GM18526 (cell line): ENCODE results near the gene EHBP1.

Source experiments
- POLR2A ChIP-seq: IDR thresholded peaks from 3 replicates; pipeline ENCODE4 v1.6.1; 2011; ENCODE audit not compliant: insufficient read length; ENCODE audit errors: extremely low read depth

The EHBP1 gene

DNA sequence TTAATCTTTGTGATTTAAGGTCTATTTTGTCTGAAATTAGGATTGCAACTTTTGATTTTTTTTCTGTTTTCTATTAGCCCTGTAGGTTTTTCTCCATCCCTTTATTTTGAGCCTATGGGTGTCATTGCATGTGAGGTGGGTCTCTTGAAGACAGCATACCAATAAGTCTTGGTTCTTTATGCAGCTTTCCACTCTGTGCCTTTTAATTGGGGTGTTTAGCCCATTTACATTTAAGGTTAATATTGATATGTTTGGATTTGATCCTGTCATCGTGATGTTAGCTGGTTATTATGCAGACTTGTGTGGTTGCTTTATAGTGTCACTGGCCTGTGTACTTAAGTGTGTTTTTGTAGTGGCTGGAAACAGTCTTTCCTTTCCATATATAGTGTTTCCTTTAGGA lies 17.7 kb downstream of the EHBP1 start:
- no peak for TF ChIP-seq POLR2A

- TF ChIP-seq POLR2A, result no peak
Observed at GRCh38 chr2:62724106-62724505, 18.6 kb downstream of the EHBP1 start.

- no peak for TF ChIP-seq POLR2A
Observed at GRCh38 chr2:62724886-62725711, 19.6 kb downstream of the EHBP1 start.

DNA sequence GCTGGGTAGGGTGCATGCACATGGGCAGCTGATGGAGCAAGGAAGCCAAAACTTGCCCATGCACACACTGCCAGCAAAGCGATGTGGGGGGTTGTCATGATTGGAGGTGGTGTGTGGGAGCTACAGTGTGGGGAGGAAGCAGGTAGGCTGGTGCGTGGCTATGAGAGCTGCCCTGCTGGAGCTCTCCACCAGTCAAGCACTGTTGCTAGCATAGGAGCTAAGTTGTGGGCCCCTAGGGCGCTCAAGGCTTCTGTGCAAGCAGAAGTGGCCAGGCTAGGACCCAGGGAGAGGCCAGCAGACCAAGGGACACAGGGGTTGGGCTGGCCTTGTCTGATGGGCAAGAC lies 20.2 kb downstream of the EHBP1 start:
- TF ChIP-seq POLR2A, result no peak

GRCh38 chr2:62727259-62727867 lies 21.9 kb downstream of the EHBP1 start:
- no peak for TF ChIP-seq POLR2A

DNA sequence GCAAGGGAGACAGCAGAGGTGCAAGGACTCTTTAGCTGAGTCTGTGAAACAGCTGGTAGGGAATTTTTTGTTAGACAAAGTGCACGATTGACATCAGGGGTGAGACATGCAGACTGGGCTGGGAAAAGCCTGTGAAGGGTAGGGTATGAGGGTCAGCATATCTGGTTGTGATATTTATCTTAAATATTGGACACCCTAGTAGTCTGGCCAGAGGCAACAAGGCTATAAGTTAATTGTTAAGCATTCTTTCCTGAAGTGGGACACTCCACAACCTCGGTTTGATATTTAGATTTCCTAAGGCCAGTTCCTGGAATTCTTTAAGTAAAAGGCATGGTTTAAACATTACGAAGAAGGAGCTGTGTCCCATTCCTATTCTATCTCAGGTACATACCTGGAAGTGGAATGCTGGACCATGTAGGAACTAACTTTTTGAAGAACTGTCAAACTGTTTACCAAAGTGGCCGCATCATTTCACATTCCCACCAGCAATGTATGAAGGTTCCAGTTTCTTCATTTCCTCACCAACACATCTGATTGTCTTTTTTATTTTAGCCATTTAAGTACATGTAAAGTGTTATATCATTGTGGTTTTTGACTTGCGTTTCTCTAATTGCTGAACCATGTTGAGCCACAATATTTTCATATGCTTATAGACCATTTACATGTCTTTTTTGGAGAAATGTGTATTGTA lies 22.5 kb downstream of the EHBP1 start:
- TF ChIP-seq POLR2A, result no peak

DNA sequence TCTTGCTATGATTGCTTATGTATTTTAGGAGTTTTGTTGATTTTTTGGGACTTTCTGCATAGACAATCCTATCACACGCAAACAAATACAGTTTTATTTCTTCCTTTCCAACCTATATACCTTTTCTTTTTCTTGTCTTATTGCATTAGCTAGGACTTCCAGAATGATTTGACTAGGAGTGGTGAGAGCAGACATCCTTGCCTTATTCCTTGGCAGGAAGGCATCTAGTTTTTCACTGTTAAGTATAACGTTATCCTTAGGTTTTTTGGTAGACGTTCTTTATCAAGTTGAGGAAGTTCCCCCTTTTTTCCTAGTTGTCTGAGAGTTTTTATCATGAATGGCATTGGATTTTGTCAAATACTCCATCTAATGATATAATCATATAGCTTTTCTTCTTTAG lies 25.8 kb downstream of the EHBP1 start:
- TF ChIP-seq POLR2A, result no peak

DNA sequence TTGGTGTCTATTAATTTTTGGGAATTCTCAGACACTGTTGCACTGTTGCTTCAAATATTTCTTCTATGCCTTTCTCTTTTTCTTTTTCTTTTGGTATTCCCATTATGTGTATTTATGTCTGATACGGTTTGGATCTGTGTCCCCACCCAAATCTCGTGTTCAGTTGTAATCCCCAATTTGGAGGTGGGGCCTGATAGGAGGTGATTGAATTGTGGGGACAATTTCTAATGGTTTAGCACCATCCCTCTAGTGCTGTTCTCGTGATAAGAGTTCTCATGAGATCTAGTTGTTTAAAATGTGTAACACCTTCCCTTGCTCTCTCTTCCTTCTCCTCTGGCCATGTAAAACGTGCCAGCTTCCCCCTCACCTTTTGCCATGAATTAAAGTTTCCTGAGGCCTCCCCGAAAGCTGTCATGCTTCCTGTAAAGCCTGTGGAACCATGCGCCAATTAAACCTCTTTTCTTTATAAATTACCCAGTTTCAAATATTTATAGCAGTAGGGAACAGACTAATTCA lies 26.8 kb downstream of the EHBP1 start:
- no peak for TF ChIP-seq POLR2A

DNA sequence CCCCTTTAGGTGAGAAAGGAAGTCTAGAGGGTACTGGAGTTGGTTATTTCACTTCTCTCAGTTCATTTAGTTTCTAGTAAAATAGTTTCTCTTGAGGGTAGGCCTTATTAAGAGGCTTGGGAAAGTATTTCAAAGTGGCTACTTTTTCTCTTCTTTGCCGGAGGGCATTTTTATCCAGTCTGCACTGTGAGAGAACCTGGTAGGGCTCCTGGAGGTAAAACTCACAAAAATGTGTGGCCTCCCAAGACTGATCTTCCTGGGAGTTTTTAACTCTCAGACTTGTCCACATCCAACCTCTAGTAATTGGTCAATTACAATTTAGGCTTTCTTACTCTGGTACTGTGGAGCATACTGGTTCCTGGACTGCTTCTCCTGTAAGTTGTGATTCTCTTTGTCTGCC lies 28.0 kb downstream of the EHBP1 start:
- no peak for TF ChIP-seq POLR2A

GRCh38 chr2:62736899-62737559 lies 31.5 kb downstream of the EHBP1 start:
- TF ChIP-seq POLR2A, result no peak

DNA sequence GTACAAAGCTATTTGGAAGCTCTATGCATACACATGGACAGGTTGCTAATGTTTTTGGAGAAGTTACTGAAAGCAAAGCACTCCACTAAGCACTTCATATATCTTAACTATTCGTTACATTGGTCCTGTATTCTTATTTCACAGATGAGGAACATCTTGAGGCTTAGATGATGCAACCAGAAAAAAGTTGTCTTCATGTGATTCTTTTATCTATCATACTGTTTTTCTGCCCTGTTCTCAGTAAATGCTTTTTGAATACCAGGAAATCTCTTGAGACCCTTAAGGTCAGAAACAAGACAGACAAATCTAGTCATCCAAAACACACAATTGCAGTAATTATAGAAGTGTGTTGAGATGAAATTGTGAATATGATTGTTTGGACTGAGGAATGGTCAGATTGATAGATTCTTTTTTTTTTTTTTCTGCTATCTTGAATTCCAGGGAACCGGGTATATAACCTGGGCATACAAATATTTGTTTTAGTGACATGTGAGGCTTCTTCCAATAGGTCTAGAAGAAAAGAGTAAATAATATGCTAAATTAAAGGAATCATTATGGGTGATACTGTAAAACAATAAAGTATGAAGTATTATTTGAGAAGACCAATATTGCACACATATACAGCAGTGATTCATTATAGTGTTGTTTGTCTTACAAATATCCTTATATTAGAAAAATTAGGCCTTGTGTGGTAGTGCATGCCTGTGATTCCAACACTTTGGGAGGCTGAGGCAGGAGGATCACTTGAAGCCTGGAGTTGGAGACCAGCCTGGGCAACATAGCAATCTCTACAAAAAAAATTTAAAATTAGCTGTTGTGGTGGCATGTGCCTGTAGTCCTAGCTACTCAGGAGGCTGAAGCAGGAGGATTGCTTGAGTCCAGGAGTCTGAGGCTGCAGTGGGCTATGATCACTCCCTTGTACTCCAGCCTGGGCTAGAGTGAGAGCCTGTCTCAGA lies 33.7 kb downstream of the EHBP1 start:
- no peak for TF ChIP-seq POLR2A

DNA sequence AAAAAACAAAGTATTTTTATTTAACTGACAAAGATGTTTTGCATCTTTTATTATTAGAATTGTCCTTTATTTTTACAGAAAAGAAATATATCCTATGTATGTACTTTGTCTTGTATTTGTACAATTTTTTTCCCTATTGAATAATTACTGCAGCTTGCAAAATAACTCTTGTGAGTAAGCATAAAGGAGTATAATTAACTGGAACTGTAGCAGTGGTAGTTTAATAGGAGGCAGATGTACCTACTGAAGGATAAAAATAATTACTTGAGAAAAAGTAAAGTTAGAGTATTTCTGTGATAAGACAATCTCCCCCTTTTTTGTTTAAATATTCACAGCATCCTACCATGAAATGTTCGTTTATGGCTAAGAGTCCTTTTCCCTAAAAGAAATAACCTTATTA lies 34.7 kb downstream of the EHBP1 start:
- no peak for TF ChIP-seq POLR2A

GRCh38 chr2:62741127-62741526 lies 35.6 kb downstream of the EHBP1 start:
- no peak for TF ChIP-seq POLR2A

DNA sequence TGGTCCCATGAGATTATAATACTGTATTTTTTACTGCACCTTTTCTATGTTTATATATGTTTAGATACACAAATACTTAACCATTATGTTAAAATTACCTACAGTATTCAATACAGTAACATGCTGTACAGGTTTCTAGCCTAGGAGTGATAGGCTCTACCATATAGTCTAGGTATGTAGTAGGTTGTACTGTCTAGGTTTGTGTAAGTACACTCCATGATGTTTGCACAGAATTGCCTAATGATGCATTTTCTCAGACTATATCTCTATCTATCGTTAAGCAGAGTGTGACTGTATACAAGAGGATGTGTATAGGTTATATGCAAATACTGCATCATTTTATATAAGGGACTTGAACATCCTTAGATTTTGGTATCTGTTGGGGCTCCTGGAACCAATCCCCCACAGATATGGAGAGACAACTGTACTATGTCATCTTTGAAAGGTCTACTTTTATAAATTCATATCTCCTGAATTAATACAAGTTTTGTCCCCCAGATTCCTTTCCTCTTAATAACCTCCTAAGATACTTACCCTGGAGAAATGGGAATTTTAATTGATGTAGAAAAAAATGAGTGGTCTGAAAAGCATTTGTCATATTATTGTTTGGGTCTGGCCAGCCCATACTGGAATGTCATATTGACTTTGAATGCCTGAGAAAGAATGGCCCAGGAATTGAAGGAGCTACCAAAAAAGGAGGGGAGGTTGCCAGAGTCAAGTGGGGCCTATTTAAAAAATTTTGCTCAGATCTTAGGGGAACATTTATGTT lies 36.6 kb downstream of the EHBP1 start:
- no peak for TF ChIP-seq POLR2A

GRCh38 chr2:62743506-62743905 lies 38.0 kb downstream of the EHBP1 start:
- no peak for TF ChIP-seq POLR2A
